IPS DF 4.7 (cell line): ENCODE data around the gene MYH6.

Source experiments
- DNase-seq: peaks from one replicate; pipeline ENCODE4 v3.0.0-alpha.2; 2013; ENCODE audit warnings: low spot score; ENCODE audit errors: extremely low read depth

Gene MYH6

GRCh38 chr14:23339506-23340268 is 68.4 kb downstream of the MYH6 start:
- no peak for DNase-seq

GRCh38 chr14:23335623-23336022 is 72.5 kb downstream of the MYH6 start:
- DNase-seq = no peak
